ACC112 (cell line): Measurements from ENCODE around the gene TMPRSS6.

Experiments
- H2AFZ ChIP-seq: fragments of 200-600 bp; sonication (generic); one replicate; pipeline ENCODE4 v1.6.0; 2017; ENCODE audit warnings: antibody characterized with exemption, low read length; ENCODE audit not compliant: unreplicated experiment
- H3K27ac ChIP-seq: fragments of 200-600 bp; sonication (generic); 2 replicates; pipeline ENCODE4 v1.5.1; 2014; ENCODE audit warnings: low read depth, mild to moderate bottlenecking, antibody characterized with exemption, low read length, moderate library complexity
- H3K27me3 ChIP-seq: fragments of 200-600 bp; sonication (generic); 2 replicates; pipeline ENCODE4 v1.6.1; 2014; ENCODE audit warnings: mild to moderate bottlenecking, antibody characterized with exemption, low read length, moderate library complexity, mixed read lengths; ENCODE audit not compliant: insufficient read depth
- H3K36me3 ChIP-seq: fragments of 200-600 bp; sonication (generic); 2 replicates; pipeline ENCODE4 v1.6.1; 2016; ENCODE audit warnings: mild to moderate bottlenecking, antibody characterized with exemption, low read length, moderate library complexity, mixed read lengths; ENCODE audit not compliant: insufficient read depth
- H3K4me1 ChIP-seq: fragments of 200-600 bp; sonication (generic); one replicate; pipeline ENCODE4 v1.6.1; 2016; ENCODE audit warnings: low read length, mixed read lengths; ENCODE audit not compliant: insufficient read depth, unreplicated experiment, control insufficient read depth
- H3K4me3 ChIP-seq: fragments of 200-600 bp; sonication (generic); 2 replicates; pipeline ENCODE4 v1.5.1; 2014; ENCODE audit warnings: mild to moderate bottlenecking, low read depth, low read length
- H3K79me2 ChIP-seq: fragments of 200-600 bp; sonication (generic); one replicate; pipeline ENCODE4 v1.6.0; 2016; ENCODE audit warnings: low read length; ENCODE audit not compliant: control insufficient read depth, unreplicated experiment, insufficient read depth

Gene TMPRSS6

GRCh38 chr22:37058917-37059701, 50.4 kb downstream of the TMPRSS6 start:
- no peaks in the 10 kb centered on the region for H3K79me2 ChIP-seq
- no peaks in the 10 kb centered on the region for H3K27me3 ChIP-seq
- H3K36me3 ChIP-seq: no peaks in the 10 kb centered on the region
- no peak overlapping the region for H3K4me3 ChIP-seq
- H3K4me1 ChIP-seq: no peaks in the 10 kb centered on the region
- no peak overlapping the region for H3K27ac ChIP-seq
- H2AFZ ChIP-seq: no peak overlapping the region

GRCh38 chr22:37057796-37058510, 51.6 kb downstream of the TMPRSS6 start:
- Histone ChIP-seq H2AFZ (no peak overlapping the region), H3K79me2 (no peaks in the 10 kb centered on the region), H3K4me1 (no peaks in the 10 kb centered on the region)

DNA sequence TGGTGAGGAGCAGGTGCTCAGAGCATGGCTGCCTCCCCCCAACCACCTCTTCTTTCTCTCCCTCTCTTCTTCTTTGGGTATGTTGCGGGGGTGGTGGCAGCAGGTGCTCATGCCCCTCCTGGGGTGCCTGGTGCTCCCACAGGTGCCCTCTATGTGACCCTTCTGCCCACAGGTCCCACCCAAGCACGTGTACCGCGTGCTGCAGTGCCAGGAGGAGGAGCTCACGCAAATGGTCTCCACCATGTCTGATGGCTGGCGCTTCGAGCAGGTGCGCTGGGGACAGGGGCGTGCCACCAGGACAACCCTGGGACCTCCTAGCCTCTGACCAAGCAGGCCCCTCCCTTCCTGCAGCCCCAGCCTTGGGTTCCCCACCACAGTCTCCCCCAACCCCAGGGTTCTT, 52.3 kb downstream of the TMPRSS6 start:
- no peak overlapping the region for H3K27ac ChIP-seq
- H3K4me3 ChIP-seq: no peak overlapping the region
- H2AFZ ChIP-seq: no peak overlapping the region
- no peaks in the 10 kb centered on the region for H3K79me2 ChIP-seq
- no peaks in the 10 kb centered on the region for H3K36me3 ChIP-seq
- no peaks in the 10 kb centered on the region for H3K27me3 ChIP-seq
- peaks cover 3% of the 10 kb centered on the region for H3K4me1 ChIP-seq

More at GRCh38 chr22:37057796-37058510, 51.6 kb downstream of the TMPRSS6 start:
- no peak overlapping the region for H3K4me3 ChIP-seq
- no peaks in the 10 kb centered on the region for H3K36me3 ChIP-seq
- H3K27me3 ChIP-seq: no peaks in the 10 kb centered on the region
- no peak overlapping the region for H3K27ac ChIP-seq

DNA sequence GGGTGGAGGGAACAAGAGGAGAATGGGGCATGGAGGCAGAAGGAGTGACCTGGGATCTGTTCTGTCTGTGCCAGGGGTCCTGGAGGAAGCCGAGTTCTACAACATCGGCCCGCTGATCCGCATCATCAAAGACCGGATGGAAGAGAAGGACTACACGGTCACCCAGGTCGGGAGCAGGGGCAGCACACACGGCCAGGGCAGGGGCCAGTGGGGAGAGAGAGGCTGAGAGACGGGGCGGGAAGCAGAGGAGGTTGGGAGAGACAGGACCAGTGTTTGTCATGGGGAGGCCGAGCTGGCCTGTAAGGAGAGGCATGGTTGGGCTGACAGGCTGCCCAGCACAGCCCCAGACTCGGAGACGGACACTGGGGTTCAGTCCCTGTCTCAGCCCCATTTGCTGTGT, 53.3 kb downstream of the TMPRSS6 start:
- H3K79me2 ChIP-seq: no peaks in the 10 kb centered on the region
- no peak overlapping the region for H2AFZ ChIP-seq
- H3K27ac ChIP-seq: no peak overlapping the region
- H3K36me3 ChIP-seq: no peaks in the 10 kb centered on the region
- H3K27me3 ChIP-seq: no peaks in the 10 kb centered on the region
- H3K4me1 ChIP-seq: peaks cover 4% of the 10 kb centered on the region
- no peak overlapping the region for H3K4me3 ChIP-seq

DNA sequence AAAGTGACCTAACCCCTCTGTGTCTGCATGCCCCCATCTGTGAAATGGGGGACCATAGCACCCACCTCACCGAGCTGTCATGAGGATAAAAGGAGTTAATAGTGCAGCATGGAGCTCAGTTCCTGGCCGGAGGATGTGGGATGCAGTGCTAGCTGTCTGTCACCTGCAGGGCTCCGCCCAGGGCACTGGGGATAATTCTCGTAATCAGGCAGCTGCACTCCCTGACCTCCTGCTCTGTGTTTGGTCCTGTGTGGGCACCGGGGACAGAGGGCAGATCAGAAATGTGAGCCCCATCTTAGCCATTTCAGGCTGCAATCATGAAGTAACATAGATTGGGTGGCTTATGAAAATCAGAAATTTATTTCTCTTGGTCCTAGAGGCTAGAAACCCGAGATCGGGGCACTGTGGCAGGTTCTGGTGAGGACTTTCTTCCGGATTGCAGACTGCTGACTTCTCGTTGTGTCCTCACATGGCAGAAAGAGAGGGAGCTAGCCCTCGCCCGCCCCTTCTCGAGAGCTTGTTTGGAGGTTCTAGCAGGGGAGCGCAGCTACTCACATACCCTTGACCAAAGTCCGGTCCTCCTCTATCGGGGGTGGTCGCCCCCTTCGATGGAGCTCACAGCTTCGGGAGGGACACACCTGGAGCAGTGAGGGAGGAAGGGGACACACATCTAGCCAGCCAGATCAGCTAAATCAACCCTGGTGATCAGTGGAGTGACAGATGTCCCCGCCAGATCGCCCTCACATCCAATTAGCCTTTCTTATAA, 54.7 kb downstream of the TMPRSS6 start:
- Histone ChIP-seq H2AFZ (no peak overlapping the region), H3K27me3 (no peaks in the 10 kb centered on the region), H3K36me3 (no peaks in the 10 kb centered on the region), H3K27ac (no peak overlapping the region), H3K4me1 (peaks cover 4% of the 10 kb centered on the region), H3K79me2 (no peaks in the 10 kb centered on the region), H3K4me3 (no peak overlapping the region)

DNA sequence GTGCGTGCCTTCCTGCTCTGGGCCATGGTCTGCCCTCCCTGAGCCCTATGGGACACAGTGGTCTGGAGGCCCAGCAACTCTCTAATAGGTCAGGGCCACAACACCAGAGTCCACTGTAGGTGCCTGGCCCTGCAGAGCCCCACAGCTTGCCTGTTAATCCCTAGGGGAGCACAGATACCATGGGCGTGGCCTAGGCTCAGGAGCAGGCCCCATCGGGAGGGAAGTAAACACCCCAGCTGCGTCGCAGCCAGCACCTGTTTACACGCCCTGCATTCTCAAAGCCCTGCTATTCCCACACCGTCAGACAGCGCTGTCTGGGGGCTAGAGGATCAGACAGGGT, 55.5 kb downstream of the TMPRSS6 start:
- Histone ChIP-seq H2AFZ (no peak overlapping the region), H3K79me2 (no peaks in the 10 kb centered on the region), H3K4me1 (peaks cover 4% of the 10 kb centered on the region), H3K27ac (no peak overlapping the region), H3K27me3 (no peaks in the 10 kb centered on the region), H3K4me3 (no peak overlapping the region), H3K36me3 (no peaks in the 10 kb centered on the region)

GRCh38 chr22:37053310-37054055, 56.0 kb downstream of the TMPRSS6 start:
- no peak overlapping the region for H3K27ac ChIP-seq
- H3K27me3 ChIP-seq: no peaks in the 10 kb centered on the region
- H3K4me3 ChIP-seq: no peak overlapping the region
- no peaks in the 10 kb centered on the region for H3K36me3 ChIP-seq
- no peaks in the 10 kb centered on the region for H3K79me2 ChIP-seq
- H2AFZ ChIP-seq: no peak overlapping the region
- peaks cover 4% of the 10 kb centered on the region for H3K4me1 ChIP-seq

- Histone ChIP-seq H3K27ac (no peak overlapping the region), H2AFZ (peak overlapping the region; percentile 14), H3K27me3 (no peaks in the 10 kb centered on the region), H3K36me3 (no peaks in the 10 kb centered on the region), H3K4me3 (peak overlapping the region; percentile 81), H3K79me2 (no peaks in the 10 kb centered on the region), H3K4me1 (peaks cover 4% of the 10 kb centered on the region)
Observed at GRCh38 chr22:37052386-37053309, 56.9 kb downstream of the TMPRSS6 start.

DNA sequence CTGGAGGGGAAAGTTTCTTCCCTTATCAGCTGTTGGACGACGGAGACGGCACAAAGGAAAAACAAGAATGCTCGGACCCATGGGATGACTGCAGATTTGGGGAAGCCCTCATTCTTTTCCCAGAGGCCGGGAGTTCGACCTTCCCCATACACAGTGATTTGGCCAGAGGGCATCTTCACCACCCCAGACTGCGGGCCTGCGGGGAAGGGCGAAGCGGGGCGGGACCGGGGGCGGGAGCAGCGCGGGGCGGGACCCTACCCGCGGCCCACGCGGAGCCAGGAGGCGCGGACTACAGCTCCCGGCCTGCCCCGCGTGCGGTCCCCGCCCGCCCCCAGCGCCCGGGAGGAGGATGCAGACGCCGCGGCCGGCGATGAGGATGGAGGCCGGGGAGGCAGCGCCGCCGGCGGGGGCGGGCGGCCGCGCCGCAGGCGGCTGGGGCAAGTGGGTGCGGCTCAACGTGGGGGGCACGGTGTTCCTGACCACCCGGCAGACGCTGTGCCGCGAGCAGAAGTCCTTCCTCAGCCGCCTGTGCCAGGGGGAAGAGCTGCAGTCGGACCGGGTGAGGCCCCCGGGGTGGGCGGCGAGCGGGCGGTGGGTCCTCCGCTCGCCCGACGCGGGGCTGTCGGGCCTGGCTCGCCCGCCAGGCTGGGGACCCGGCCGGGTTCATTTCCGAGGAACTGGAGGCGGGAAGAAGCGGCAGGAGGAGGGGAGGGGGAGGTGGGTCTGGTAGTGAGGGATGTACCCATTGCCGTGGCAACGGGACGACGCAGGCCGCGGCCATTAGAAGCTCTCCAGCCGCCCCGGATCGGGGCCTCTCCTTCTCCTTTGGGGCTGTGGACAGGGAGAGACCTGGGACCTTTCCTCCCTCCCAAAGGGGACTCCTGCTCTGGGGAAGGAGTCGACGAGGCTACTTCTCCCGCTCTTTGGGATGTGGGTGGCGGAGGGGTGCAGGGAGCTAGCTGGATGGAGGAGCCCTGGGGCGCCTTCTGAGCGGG, 57.8 kb downstream of the TMPRSS6 start, which contains the start of gene KCTD17:
TSS of gene KCTD17 (plus strand) at position 352 of the 995 bp plus-strand sequence. CDS start at position 371, 19 bp downstream.
- H3K27ac ChIP-seq: no peak within 1 kb of the TSS
- H3K4me3 ChIP-seq: peak within 1 kb of the TSS; percentile 81
- peak within 1 kb of the TSS; percentile 60 for H2AFZ ChIP-seq
- H3K4me1 ChIP-seq: peaks cover 4% of the 10 kb centered on the region
- H3K36me3 ChIP-seq: no peaks in the 10 kb centered on the region
- no peaks in the 10 kb centered on the region for H3K27me3 ChIP-seq
- H3K79me2 ChIP-seq: no peaks in the 10 kb centered on the region
